Activated CD8-positive, alpha-beta T cell treated with anti-CD3 and anti-CD28 coated beads for 36 hours (primary cell): ENCODE measurements around the gene OBSCN. TPM values are rescaled to one million over a fixed set of nuclear protein-coding genes. Genes with fewer than 3 reads are reported as not detected.

Experiments used
- ATAC-seq: fragments of 200-7000 bp; cut with Tn5 transposase; one replicate; pipeline ENCODE4 v1.10.0; 2021; ENCODE audit warnings: mild to moderate bottlenecking, moderate library complexity
- CTCF ChIA-PET: fragments of 350-600 bp; sonication (Branson Sonifier 250); formaldehyde crosslinking; loops from one replicate; lab custom pipeline; 2021; ENCODE audit warnings: antibody characterized with exemption; lab: Charles Lee
- POLR2A ChIA-PET: fragments of 350-600 bp; sonication (Branson Sonifier 250); formaldehyde crosslinking; loops from one replicate; lab custom pipeline; 2021; ENCODE audit warnings: antibody characterized with exemption; lab: Charles Lee
- DNase-seq: peaks from one replicate; pipeline ENCODE4 v3.0.0-alpha.2; 2020
- H3K27ac Mint-ChIP-seq: one replicate; pipeline ENCODE4 v1.8.0; 2021; ENCODE audit warnings: mild to moderate bottlenecking, mixed read lengths
- H3K27me3 Mint-ChIP-seq: one replicate; pipeline ENCODE4 v1.8.0; 2021; ENCODE audit warnings: mixed read lengths
- H3K36me3 Mint-ChIP-seq: one replicate; pipeline ENCODE4 v1.8.0; 2021; ENCODE audit warnings: low read depth, mixed read lengths
- H3K4me1 Mint-ChIP-seq: one replicate; pipeline ENCODE4 v1.8.0; 2021; ENCODE audit warnings: low read depth, mixed read lengths
- H3K4me3 Mint-ChIP-seq: one replicate; pipeline ENCODE4 v1.8.0; 2021; ENCODE audit warnings: mild to moderate bottlenecking, moderate library complexity, mixed read lengths
- H3K9me3 Mint-ChIP-seq: one replicate; pipeline ENCODE4 v1.8.0; 2021; ENCODE audit warnings: mixed read lengths
- CTCF ChIP-seq: fragments of 200-600 bp; IDR thresholded peaks from one replicate; pipeline ENCODE4 v1.8.0; 2022; ENCODE audit warnings: antibody characterized with exemption, mild to moderate bottlenecking
- intact Hi-C: fragments of 100-400 bp; cut with micrococcal nuclease; formaldehyde crosslinking; loops from one replicate; pipeline ENCODE4 v1.10.0; 2022
- total RNA-seq, 2 experiments: library from RNA; stranded (reverse); gene quantifications; one replicate each; pipeline ENCODE4 v1.2.3, GENCODE V29; 2021

OBSCN gene
- total RNA-seq, 2 experiments from 2014 or later, result 21.6 to 23.7 TPM

- DNase-seq, result no peak
These were observed 76.7 kb downstream of the OBSCN start for GRCh38 chr1:228284521-228284920.

GRCh38 chr1:228285661-228286504 lies 78.0 kb downstream of the OBSCN start:
- ATAC-seq (no peak), DNase-seq (no peak)
- Mint-ChIP-seq H3K27ac (no peak overlapping the region), H3K4me1 (peaks cover 8% of the 10 kb centered on the region), H3K27me3 (no peaks in the 10 kb centered on the region), H3K4me3 (no peak overlapping the region), H3K36me3 (no peaks in the 10 kb centered on the region), H3K9me3 (no peaks in the 10 kb centered on the region)
- intact Hi-C loops, result no loop called here
- POLR2A ChIA-PET, result no interaction called here
- TF ChIP-seq CTCF, result no peak
- CTCF ChIA-PET, result interaction anchor here (0.9 kb wide), 1 partner anchor 31 kb away, joined by 3 read pairs; no protein-coding TSS in a partner anchor

More at GRCh38 chr1:228284521-228284920, 76.7 kb downstream of the OBSCN start:
- CTCF ChIA-PET, result no interaction called here
- Mint-ChIP-seq H3K36me3 (no peaks in the 10 kb centered on the region), H3K27me3 (no peaks in the 10 kb centered on the region), H3K4me3 (no peak overlapping the region), H3K27ac (no peak overlapping the region), H3K4me1 (peaks cover 8% of the 10 kb centered on the region), H3K9me3 (no peaks in the 10 kb centered on the region)
- no peak for TF ChIP-seq CTCF
- intact Hi-C loops, result no loop called here
- no peak for ATAC-seq
- POLR2A ChIA-PET, result no interaction called here

GRCh38 chr1:228286505-228287417 lies 78.9 kb downstream of the OBSCN start:
- intact Hi-C loops, result no loop called here
- no peak overlapping the region for H3K4me3 Mint-ChIP-seq
- ChIA-PET POLR2A (no interaction called here), CTCF (interaction anchor here (0.9 kb wide), 1 partner anchor 32 kb away, joined by 3 read pairs; no protein-coding TSS in a partner anchor)
- no peaks in the 10 kb centered on the region for H3K36me3 Mint-ChIP-seq
- H3K9me3 Mint-ChIP-seq, result no peaks in the 10 kb centered on the region
- TF ChIP-seq CTCF, result no peak
- H3K4me1 Mint-ChIP-seq, result peaks cover 8% of the 10 kb centered on the region
- H3K27me3 Mint-ChIP-seq, result no peaks in the 10 kb centered on the region
- DNase-seq (no peak), ATAC-seq (no peak)
- H3K27ac Mint-ChIP-seq, result no peak overlapping the region

GRCh38 chr1:228287541-228288425 lies 79.9 kb downstream of the OBSCN start:
- no peak for DNase-seq

More at GRCh38 chr1:228287541-228288425, 79.9 kb downstream of the OBSCN start:
- Mint-ChIP-seq H3K4me1 (peaks cover 8% of the 10 kb centered on the region), H3K4me3 (no peak overlapping the region), H3K27ac (no peak overlapping the region), H3K9me3 (no peaks in the 10 kb centered on the region), H3K27me3 (no peaks in the 10 kb centered on the region), H3K36me3 (no peaks in the 10 kb centered on the region)
- intact Hi-C loops, result no loop called here
- ChIA-PET CTCF (no interaction called here), POLR2A (no interaction called here)
- ATAC-seq, result no peak
- no peak for TF ChIP-seq CTCF
